SK-N-SH treated with all-trans-retinoic acid at 6 μM for 48 hours (cell line): ENCODE data around the gene CD4.

Source experiments
- ARNTL ChIP-seq: fragments of 450-650 bp; formaldehyde crosslinking; IDR thresholded peaks from 2 replicates; pipeline ENCODE4 v1.5.0; 2020; ENCODE audit warnings: low read depth, mild to moderate bottlenecking, moderate library complexity, borderline replicate concordance
- PATZ1 ChIP-seq: fragments of 250-450 bp; sonication (Bioruptor Pico); IDR thresholded peaks from 2 replicates; pipeline ENCODE4 v1.8.0; 2020; ENCODE audit warnings: mild to moderate bottlenecking, moderate library complexity, borderline replicate concordance
- SNAI2 ChIP-seq: fragments of 250-450 bp; sonication (Bioruptor Pico); IDR thresholded peaks from 2 replicates; pipeline ENCODE4 v1.5.0; 2020; ENCODE audit warnings: mild to moderate bottlenecking, moderate library complexity
- ZNF70 ChIP-seq: fragments of 450-650 bp; formaldehyde crosslinking; IDR thresholded peaks from 2 replicates; pipeline ENCODE4 v1.5.0; 2020; ENCODE audit warnings: mild to moderate bottlenecking, moderate library complexity
- TF ChIP-seq, protein P1 (sequence below): fragments of 250-450 bp; sonication (Bioruptor Pico); IDR thresholded peaks from 2 replicates; pipeline ENCODE4 v1.5.1; 2020; ENCODE audit warnings: low read depth, mild to moderate bottlenecking, moderate library complexity

DNA sequence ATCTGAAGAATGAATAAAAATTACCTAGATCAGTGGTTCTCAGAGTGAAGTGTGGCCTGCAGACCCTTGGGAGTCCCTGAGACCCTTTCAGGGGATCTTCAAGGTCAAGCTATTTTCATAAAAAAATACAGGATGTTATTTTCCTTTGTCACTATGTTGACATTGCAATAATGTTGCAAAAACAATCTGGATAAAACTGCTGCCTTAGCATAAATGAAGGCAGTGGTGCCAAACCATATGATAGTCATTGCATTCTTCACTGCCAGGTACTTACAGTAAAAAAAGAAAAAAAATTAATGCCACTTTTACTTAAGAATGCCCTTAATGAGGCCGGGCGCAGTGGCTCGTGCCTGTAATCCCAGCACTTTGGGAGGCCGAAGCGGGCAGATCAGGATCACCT lies 2.0 kb upstream of the CD4 start:
- TF ChIP-seq ARNTL (CRISPR knock-in tag) (no peak), PATZ1 (CRISPR knock-in tag) (no peak), ZNF70 (CRISPR knock-in tag) (no peak), SNAI2 (CRISPR knock-in tag) (no peak)
- TF ChIP-seq, protein P1, sequence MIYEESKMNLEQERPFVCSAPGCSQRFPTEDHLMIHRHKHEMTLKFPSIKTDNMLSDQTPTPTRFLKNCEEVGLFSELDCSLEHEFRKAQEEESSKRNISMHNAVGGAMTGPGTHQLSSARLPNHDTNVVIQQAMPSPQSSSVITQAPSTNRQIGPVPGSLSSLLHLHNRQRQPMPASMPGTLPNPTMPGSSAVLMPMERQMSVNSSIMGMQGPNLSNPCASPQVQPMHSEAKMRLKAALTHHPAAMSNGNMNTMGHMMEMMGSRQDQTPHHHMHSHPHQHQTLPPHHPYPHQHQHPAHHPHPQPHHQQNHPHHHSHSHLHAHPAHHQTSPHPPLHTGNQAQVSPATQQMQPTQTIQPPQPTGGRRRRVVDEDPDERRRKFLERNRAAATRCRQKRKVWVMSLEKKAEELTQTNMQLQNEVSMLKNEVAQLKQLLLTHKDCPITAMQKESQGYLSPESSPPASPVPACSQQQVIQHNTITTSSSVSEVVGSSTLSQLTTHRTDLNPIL (CRISPR knock-in tag): no peak
